Testis (tissue), 2 donors: ENCODE measurements around the gene VAV2.

Experiments
- POLR2A ChIP-seq: fragments of 450-650 bp; IDR thresholded peaks from one replicate; pipeline ENCODE4 v1.6.1; 2017; ENCODE audit warnings: antibody characterized with exemption, mild to moderate bottlenecking, moderate library complexity
- TF ChIP-seq, protein P1 (sequence below), 3 experiments: fragments of 450-650 bp in 2 of 3; fragments of 200-600 bp in 1 of 3; sonication (generic) in 1 of 3; IDR thresholded peaks; one replicate each; pipeline ENCODE4 v1.5.1; 2016 to 2019; ENCODE audit warnings: antibody characterized with exemption in 3 of 3, mild to moderate bottlenecking in 2 of 3, moderate library complexity in 1 of 3

- TF ChIP-seq, protein P1, sequence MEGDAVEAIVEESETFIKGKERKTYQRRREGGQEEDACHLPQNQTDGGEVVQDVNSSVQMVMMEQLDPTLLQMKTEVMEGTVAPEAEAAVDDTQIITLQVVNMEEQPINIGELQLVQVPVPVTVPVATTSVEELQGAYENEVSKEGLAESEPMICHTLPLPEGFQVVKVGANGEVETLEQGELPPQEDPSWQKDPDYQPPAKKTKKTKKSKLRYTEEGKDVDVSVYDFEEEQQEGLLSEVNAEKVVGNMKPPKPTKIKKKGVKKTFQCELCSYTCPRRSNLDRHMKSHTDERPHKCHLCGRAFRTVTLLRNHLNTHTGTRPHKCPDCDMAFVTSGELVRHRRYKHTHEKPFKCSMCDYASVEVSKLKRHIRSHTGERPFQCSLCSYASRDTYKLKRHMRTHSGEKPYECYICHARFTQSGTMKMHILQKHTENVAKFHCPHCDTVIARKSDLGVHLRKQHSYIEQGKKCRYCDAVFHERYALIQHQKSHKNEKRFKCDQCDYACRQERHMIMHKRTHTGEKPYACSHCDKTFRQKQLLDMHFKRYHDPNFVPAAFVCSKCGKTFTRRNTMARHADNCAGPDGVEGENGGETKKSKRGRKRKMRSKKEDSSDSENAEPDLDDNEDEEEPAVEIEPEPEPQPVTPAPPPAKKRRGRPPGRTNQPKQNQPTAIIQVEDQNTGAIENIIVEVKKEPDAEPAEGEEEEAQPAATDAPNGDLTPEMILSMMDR (IDR thresholded peaks at IDR 0.05): no peak
- no peak for TF ChIP-seq POLR2A
These were observed 263.1 kb downstream of the VAV2 start for GRCh38 chr9:133728856-133729616.
